ENCODE data around the gene NTF3.

NTF3 gene

DNA sequence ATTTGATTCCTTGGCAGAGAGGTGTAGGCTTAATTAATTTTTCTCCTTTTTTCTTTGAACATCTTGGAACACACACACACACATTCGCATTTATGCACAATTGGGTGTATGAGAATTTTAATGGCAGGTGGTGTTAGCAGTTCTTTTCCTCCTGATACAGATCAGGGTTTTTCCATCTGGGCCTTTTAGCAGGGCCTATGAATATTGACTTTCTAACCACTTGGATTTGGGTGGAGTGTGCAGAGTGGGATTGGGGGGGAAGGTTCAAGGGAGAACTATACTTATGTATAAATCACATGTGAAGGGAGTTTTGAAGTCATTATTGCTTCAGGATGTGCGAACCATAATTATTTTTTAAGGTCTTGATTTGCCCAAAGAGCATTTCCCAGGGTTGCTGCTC, 28.9 kb downstream of the NTF3 start:
- Histone ChIP-seq H3K4me1 (no peaks in the 10 kb centered on the region), H3K36me3 (no peaks in the 10 kb centered on the region), H3K9me3 (no peaks in the 10 kb centered on the region), H3K4me3 (ENCODE audit: low read depth, low read length) (no peak overlapping the region), H3K27me3 (peaks cover 14% of the 10 kb centered on the region)
- no peak for DNase-seq
- TF ChIP-seq, protein P1, sequence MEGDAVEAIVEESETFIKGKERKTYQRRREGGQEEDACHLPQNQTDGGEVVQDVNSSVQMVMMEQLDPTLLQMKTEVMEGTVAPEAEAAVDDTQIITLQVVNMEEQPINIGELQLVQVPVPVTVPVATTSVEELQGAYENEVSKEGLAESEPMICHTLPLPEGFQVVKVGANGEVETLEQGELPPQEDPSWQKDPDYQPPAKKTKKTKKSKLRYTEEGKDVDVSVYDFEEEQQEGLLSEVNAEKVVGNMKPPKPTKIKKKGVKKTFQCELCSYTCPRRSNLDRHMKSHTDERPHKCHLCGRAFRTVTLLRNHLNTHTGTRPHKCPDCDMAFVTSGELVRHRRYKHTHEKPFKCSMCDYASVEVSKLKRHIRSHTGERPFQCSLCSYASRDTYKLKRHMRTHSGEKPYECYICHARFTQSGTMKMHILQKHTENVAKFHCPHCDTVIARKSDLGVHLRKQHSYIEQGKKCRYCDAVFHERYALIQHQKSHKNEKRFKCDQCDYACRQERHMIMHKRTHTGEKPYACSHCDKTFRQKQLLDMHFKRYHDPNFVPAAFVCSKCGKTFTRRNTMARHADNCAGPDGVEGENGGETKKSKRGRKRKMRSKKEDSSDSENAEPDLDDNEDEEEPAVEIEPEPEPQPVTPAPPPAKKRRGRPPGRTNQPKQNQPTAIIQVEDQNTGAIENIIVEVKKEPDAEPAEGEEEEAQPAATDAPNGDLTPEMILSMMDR (IDR thresholded peaks at IDR 0.05; ENCODE audit: low read depth, low read length): no peak

DNA sequence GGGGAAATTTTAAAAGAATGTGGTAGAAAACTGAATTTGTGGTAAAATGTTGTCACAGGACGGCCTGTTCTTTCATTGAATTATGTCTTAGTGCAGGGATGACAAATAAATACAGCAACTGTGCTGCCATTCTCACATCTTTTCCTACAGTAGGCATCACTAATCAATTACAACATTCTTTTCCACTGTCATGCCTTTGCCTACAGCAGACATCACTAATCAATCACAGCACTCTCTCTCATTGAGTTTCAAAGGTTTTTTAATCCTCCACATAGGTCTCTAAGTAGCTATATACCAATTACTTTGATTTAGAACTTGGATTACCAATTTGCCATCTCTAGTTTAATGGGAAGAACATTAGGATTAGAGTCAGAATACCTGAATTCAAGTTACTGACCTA, 30.1 kb downstream of the NTF3 start:
- Histone ChIP-seq H3K27me3 (peaks cover 14% of the 10 kb centered on the region), H3K36me3 (no peaks in the 10 kb centered on the region), H3K4me3 (ENCODE audit: low read depth, low read length) (no peak overlapping the region), H3K4me1 (no peaks in the 10 kb centered on the region), H3K9me3 (no peaks in the 10 kb centered on the region)
- TF ChIP-seq, protein P1 (IDR thresholded peaks at IDR 0.05; ENCODE audit: low read depth, low read length): no peak
- no peak for DNase-seq

DNA sequence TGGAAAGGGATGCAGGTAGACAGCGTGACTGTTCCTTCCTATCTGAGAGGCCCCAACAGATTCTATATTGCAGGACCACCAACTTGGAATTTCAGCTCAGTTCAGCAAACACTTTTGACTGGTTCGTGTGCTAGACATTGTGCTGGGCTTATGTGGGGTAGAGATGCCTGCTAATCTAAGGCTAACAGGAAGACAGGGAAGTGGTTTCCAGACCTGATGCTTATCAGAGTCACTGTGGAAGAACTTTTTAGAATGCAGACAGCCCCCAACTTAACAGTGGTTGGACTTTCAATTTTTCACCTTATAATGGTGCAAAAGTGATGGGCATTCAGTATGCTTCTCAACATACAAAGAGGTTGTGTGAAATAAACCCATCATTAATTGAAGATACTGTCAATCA, 32.2 kb downstream of the NTF3 start:
- H3K36me3 ChIP-seq: no peaks in the 10 kb centered on the region
- TF ChIP-seq, protein P1 (IDR thresholded peaks at IDR 0.05; ENCODE audit: low read depth, low read length): no peak
- no peaks in the 10 kb centered on the region for H3K4me1 ChIP-seq
- H3K27me3 ChIP-seq: peaks cover 9% of the 10 kb centered on the region
- no peak overlapping the region for H3K4me3 ChIP-seq (ENCODE audit: low read depth, low read length)
- no peak for DNase-seq
- H3K9me3 ChIP-seq: no peaks in the 10 kb centered on the region

DNA sequence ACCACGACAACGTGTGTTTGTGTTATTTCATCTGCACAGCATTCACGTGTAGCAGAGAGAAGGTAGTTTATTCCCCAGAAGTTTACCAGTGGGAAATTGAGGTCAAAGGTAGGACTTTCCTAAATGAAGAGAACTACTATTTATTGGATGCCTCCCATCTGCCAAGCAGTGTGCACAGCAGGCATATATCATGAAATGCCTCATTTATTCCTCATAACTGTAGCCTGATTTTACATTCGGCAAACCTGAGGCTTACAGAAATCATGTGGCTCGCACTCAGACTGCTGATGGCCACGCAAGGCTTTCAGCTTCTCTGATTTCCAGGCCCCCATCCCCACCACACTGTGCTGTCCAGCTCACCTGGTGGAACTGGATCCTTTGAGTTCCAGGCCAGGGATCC, 33.5 kb downstream of the NTF3 start:
- no peak for DNase-seq
- H3K36me3 ChIP-seq: no peaks in the 10 kb centered on the region
- H3K4me1 ChIP-seq: no peaks in the 10 kb centered on the region
- H3K27me3 ChIP-seq: peaks cover 12% of the 10 kb centered on the region
- TF ChIP-seq, protein P1 (IDR thresholded peaks at IDR 0.05; ENCODE audit: low read depth, low read length): no peak
- no peak overlapping the region for H3K4me3 ChIP-seq (ENCODE audit: low read depth, low read length)
- H3K9me3 ChIP-seq: no peaks in the 10 kb centered on the region

DNA sequence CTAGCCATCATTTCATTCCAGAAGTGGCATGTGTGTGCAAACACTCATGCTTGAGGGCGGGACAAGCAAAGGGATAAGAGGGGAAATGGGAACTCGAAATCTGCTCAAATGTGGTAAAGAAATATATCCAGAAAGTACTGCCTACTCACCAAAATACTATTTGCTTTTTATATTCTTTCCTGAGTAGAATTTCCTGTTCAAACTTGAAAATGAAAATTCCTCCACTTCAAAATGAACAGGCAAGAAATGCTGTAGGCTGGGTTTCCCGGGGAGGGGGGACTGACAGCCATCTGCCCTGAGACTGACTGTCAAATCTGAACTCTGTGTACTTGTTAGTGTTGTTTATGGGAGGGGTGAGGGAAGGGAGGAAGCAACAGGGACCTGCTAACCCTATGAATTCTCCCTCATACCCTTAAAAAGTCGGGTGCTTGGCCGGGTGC, 34.6 kb downstream of the NTF3 start:
- Histone ChIP-seq H3K36me3 (no peaks in the 10 kb centered on the region), H3K9me3 (no peaks in the 10 kb centered on the region), H3K4me3 (ENCODE audit: low read depth, low read length) (no peak overlapping the region), H3K4me1 (no peaks in the 10 kb centered on the region), H3K27me3 (peaks cover 13% of the 10 kb centered on the region)
- DNase-seq: no peak
- TF ChIP-seq, protein P1 (IDR thresholded peaks at IDR 0.05; ENCODE audit: low read depth, low read length): no peak

DNA sequence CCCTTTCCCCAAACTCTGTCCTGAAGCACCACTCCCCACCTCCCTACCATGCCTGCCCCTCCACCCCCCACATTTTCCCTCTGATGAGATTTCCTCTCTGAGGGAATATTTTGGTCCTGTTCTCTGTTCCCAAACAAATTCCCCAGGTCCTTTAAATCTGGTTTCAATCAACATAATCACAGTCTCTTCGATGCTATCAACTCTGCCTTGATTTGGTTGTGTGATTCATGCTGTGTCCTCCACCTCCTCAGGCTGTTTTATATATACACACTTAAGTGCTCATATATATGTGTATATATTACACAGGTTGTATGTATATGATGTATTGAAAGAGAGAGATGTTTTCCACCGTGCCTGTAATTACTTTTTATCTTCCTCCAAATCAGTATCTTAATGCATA, 36.0 kb downstream of the NTF3 start:
- Histone ChIP-seq H3K4me1 (no peaks in the 10 kb centered on the region), H3K36me3 (no peaks in the 10 kb centered on the region), H3K27me3 (peaks cover 10% of the 10 kb centered on the region), H3K4me3 (ENCODE audit: low read depth, low read length) (no peak overlapping the region), H3K9me3 (no peaks in the 10 kb centered on the region)
- DNase-seq: no peak
- TF ChIP-seq, protein P1 (IDR thresholded peaks at IDR 0.05; ENCODE audit: low read depth, low read length): no peak

Data from BE2C (cell line).